Measurements from ENCODE around the gene RBM4B. TPM values are rescaled to one million over a fixed set of nuclear protein-coding genes. Genes with fewer than 3 reads are reported as not detected.

RBM4B gene
- total and polyA plus RNA-seq, 2 donors from 2014 or later: 18.2 to 20.8 TPM

- H3K9ac ChIP-seq (ENCODE audit: low read length in 3 of 3): no peak overlapping the region
- peaks cover 5 to 22% (median 10%) of the 10 kb centered on the region in 3 donors for H3K36me3 ChIP-seq (ENCODE audit: control insufficient read depth in 2 of 3, insufficient read depth in 3 of 3, low read length in 3 of 3)
- H3K27ac ChIP-seq (ENCODE audit: low read depth in 2 of 2, low read length in 2 of 2): no peak overlapping the region
- no peaks in the 10 kb centered on the region for H3K27me3 ChIP-seq (ENCODE audit: control insufficient read depth, insufficient read depth, low read length)
- DNase-seq (no peak), FAIRE-seq (no peak)
- intact Hi-C loops (cut with DNase I): no loop called here
- no peak overlapping the region for H3K4me3 ChIP-seq (ENCODE audit: low read length in 3 of 3)
- no peak for TF ChIP-seq CTCF (IDR thresholded peaks at IDR 0.05; ENCODE audit: borderline replicate concordance, extremely low read depth, insufficient read depth)
- H3K4me1 ChIP-seq (ENCODE audit: control insufficient read depth in 2 of 3, insufficient read depth in 2 of 3, low read depth in 1 of 3, low read length in 3 of 3): peaks cover 0 to 2% (median 0%) of the 10 kb centered on the region in 3 donors
- no peaks in the 10 kb centered on the region for H3K9me3 ChIP-seq (ENCODE audit: control insufficient read depth in 2 of 3, insufficient read depth in 1 of 3, low read length in 3 of 3)
These were observed 44.7 kb downstream of the RBM4B start for GRCh38 chr11:66632952-66633351.

GRCh38 chr11:66631883-66632282 lies 45.8 kb downstream of the RBM4B start:
- no peaks in the 10 kb centered on the region for H3K4me1 ChIP-seq (ENCODE audit: control insufficient read depth in 2 of 3, insufficient read depth in 2 of 3, low read depth in 1 of 3, low read length in 3 of 3)
- H3K36me3 ChIP-seq (ENCODE audit: control insufficient read depth in 2 of 3, insufficient read depth in 3 of 3, low read length in 3 of 3): peaks cover 9 to 32% (median 17%) of the 10 kb centered on the region in 3 donors
- no peak overlapping the region for H3K27ac ChIP-seq (ENCODE audit: low read depth in 2 of 2, low read length in 2 of 2)
- no peak overlapping the region for H3K4me3 ChIP-seq (ENCODE audit: low read length in 3 of 3)
- DNase-seq: no peak
- intact Hi-C loops (cut with DNase I): no loop called here
- FAIRE-seq: no peak
- no peak for TF ChIP-seq CTCF (IDR thresholded peaks at IDR 0.05; ENCODE audit: borderline replicate concordance, extremely low read depth, insufficient read depth)
- no peaks in the 10 kb centered on the region for H3K9me3 ChIP-seq (ENCODE audit: control insufficient read depth in 2 of 3, insufficient read depth in 1 of 3, low read length in 3 of 3)
- no peaks in the 10 kb centered on the region for H3K27me3 ChIP-seq (ENCODE audit: control insufficient read depth, insufficient read depth, low read length)
- no peak overlapping the region for H3K9ac ChIP-seq (ENCODE audit: low read length in 3 of 3)

- FAIRE-seq: no peak
- H3K4me1 ChIP-seq (ENCODE audit: control insufficient read depth in 2 of 3, insufficient read depth in 2 of 3, low read depth in 1 of 3, low read length in 3 of 3): no peaks in the 10 kb centered on the region
- intact Hi-C loops (cut with DNase I): no loop called here
These were observed 48.3 kb downstream of the RBM4B start for GRCh38 chr11:66629356-66629755.

More at GRCh38 chr11:66629356-66629755, 48.3 kb downstream of the RBM4B start:
- H3K9me3 ChIP-seq (ENCODE audit: control insufficient read depth in 2 of 3, insufficient read depth in 1 of 3, low read length in 3 of 3): no peaks in the 10 kb centered on the region
- no peak for DNase-seq
- H3K27me3 ChIP-seq (ENCODE audit: control insufficient read depth, insufficient read depth, low read length): no peaks in the 10 kb centered on the region
- no peak for TF ChIP-seq CTCF (IDR thresholded peaks at IDR 0.05; ENCODE audit: borderline replicate concordance, extremely low read depth, insufficient read depth)
- H3K36me3 ChIP-seq (ENCODE audit: control insufficient read depth in 2 of 3, insufficient read depth in 3 of 3, low read length in 3 of 3): peaks cover 10 to 57% (median 31%) of the 10 kb centered on the region in 3 donors
- H3K9ac ChIP-seq (ENCODE audit: low read length in 3 of 3): no peak overlapping the region
- no peak overlapping the region for H3K4me3 ChIP-seq (ENCODE audit: low read length in 3 of 3)
- H3K27ac ChIP-seq (ENCODE audit: low read depth in 2 of 2, low read length in 2 of 2): no peak overlapping the region

Data from kidney (tissue), 14 donors.